Measurements from ENCODE around the gene EXOC2.

GRCh38 chr6:505374-505773, 187.6 kb downstream of the EXOC2 start:
- TF ChIP-seq, protein P1, sequence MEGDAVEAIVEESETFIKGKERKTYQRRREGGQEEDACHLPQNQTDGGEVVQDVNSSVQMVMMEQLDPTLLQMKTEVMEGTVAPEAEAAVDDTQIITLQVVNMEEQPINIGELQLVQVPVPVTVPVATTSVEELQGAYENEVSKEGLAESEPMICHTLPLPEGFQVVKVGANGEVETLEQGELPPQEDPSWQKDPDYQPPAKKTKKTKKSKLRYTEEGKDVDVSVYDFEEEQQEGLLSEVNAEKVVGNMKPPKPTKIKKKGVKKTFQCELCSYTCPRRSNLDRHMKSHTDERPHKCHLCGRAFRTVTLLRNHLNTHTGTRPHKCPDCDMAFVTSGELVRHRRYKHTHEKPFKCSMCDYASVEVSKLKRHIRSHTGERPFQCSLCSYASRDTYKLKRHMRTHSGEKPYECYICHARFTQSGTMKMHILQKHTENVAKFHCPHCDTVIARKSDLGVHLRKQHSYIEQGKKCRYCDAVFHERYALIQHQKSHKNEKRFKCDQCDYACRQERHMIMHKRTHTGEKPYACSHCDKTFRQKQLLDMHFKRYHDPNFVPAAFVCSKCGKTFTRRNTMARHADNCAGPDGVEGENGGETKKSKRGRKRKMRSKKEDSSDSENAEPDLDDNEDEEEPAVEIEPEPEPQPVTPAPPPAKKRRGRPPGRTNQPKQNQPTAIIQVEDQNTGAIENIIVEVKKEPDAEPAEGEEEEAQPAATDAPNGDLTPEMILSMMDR (IDR thresholded peaks at IDR 0.05 in 2 of 3, conservative IDR thresholded peaks at IDR 0.05 in 1 of 3; ENCODE audit: borderline replicate concordance in 1 of 3, insufficient read depth in 1 of 3, low read depth in 2 of 3, low read length in 2 of 3): no peak
- TF ChIP-seq, protein P2, sequence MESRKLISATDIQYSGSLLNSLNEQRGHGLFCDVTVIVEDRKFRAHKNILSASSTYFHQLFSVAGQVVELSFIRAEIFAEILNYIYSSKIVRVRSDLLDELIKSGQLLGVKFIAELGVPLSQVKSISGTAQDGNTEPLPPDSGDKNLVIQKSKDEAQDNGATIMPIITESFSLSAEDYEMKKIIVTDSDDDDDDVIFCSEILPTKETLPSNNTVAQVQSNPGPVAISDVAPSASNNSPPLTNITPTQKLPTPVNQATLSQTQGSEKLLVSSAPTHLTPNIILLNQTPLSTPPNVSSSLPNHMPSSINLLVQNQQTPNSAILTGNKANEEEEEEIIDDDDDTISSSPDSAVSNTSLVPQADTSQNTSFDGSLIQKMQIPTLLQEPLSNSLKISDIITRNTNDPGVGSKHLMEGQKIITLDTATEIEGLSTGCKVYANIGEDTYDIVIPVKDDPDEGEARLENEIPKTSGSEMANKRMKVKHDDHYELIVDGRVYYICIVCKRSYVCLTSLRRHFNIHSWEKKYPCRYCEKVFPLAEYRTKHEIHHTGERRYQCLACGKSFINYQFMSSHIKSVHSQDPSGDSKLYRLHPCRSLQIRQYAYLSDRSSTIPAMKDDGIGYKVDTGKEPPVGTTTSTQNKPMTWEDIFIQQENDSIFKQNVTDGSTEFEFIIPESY (IDR thresholded peaks at IDR 0.05; ENCODE audit: extremely low read depth, insufficient replicate concordance, low read length): no peak
- TF ChIP-seq EZH2 (IDR thresholded peaks at IDR 0.05): no peak
- TF ChIP-seq TCF7L2 (IDR thresholded peaks at IDR 0.05; ENCODE audit: borderline replicate concordance, extremely low read depth, insufficient read depth, insufficient read length): no peak
- no peak for TF ChIP-seq POLR2A (IDR thresholded peaks at IDR 0.05; ENCODE audit: borderline replicate concordance, extremely low read depth, insufficient read depth, insufficient read length)
- no peak for TF ChIP-seq REST (IDR thresholded peaks at IDR 0.05; ENCODE audit: low read depth)
- no peak for TF ChIP-seq EGR1 (IDR thresholded peaks at IDR 0.05; ENCODE audit: low read depth)
- no peak for TF ChIP-seq ATF3 (IDR thresholded peaks at IDR 0.05)
- no peak for TF ChIP-seq POLR2AphosphoS5 (IDR thresholded peaks at IDR 0.05; ENCODE audit: low read depth, low read length)

All from HCT116 (cell line).